GM19099 (cell line): ENCODE data around the gene GTPBP1.

Experiments used
- POLR2A ChIP-seq: IDR thresholded peaks from 3 replicates; pipeline ENCODE4 v1.6.1; 2011; ENCODE audit warnings: low read depth; ENCODE audit not compliant: insufficient read length; ENCODE audit errors: extremely low read depth

GTPBP1 gene

GRCh38 chr22:38727530-38728451, 22.0 kb downstream of the GTPBP1 start:
- no peak for TF ChIP-seq POLR2A

- no peak for TF ChIP-seq POLR2A
Observed at GRCh38 chr22:38728871-38729796, 23.4 kb downstream of the GTPBP1 start.

GRCh38 chr22:38729946-38730345, 24.2 kb downstream of the GTPBP1 start:
- no peak for TF ChIP-seq POLR2A

GRCh38 chr22:38730411-38730871, 24.7 kb downstream of the GTPBP1 start:
- no peak for TF ChIP-seq POLR2A

GRCh38 chr22:38731703-38732161, 26.0 kb downstream of the GTPBP1 start:
- TF ChIP-seq POLR2A, result no peak

GRCh38 chr22:38732251-38732815, 26.6 kb downstream of the GTPBP1 start:
- TF ChIP-seq POLR2A, result no peak

GRCh38 chr22:38733329-38733723, 27.6 kb downstream of the GTPBP1 start:
- no peak for TF ChIP-seq POLR2A

- no peak for TF ChIP-seq POLR2A
Observed at GRCh38 chr22:38733724-38734381, 28.1 kb downstream of the GTPBP1 start.

GRCh38 chr22:38734421-38735100, 28.8 kb downstream of the GTPBP1 start:
- TF ChIP-seq POLR2A, result no peak

- no peak for TF ChIP-seq POLR2A
Observed at GRCh38 chr22:38735126-38735464, 29.4 kb downstream of the GTPBP1 start.

GRCh38 chr22:38735465-38736256, 29.9 kb downstream of the GTPBP1 start:
- peak; percentile 34 for TF ChIP-seq POLR2A

GRCh38 chr22:38736257-38736570, 30.5 kb downstream of the GTPBP1 start:
- TF ChIP-seq POLR2A, result peak; percentile 2

- no peak for TF ChIP-seq POLR2A
Observed at GRCh38 chr22:38737302-38738060, 31.7 kb downstream of the GTPBP1 start.
